DMS153 (cell line): ENCODE data around the gene NRG3.

Experiments
- DNase-seq: peaks from one replicate; lab custom pipeline; 2025; lab: John Stamatoyannopoulos, UW

The NRG3 gene

DNA sequence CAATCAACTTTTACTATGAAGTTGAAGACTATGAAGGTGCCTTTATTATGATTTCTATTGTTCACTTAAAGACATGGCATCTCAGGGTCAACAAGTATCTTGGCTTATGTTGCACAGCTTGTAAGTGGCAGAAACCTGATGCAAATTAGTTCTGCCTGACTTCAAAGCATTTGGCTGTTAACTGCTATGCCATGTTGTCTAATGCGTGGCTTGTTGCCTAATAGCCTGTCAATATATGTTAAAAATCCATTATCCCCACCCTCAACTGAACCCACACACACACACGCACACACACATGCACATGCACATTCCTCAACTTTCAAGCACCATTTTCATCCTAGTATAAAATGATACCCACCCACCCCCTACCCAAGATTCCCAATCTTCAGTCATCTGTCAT lies 217.1 kb downstream of the NRG3 start:
- DNase-seq = no peak

DNA sequence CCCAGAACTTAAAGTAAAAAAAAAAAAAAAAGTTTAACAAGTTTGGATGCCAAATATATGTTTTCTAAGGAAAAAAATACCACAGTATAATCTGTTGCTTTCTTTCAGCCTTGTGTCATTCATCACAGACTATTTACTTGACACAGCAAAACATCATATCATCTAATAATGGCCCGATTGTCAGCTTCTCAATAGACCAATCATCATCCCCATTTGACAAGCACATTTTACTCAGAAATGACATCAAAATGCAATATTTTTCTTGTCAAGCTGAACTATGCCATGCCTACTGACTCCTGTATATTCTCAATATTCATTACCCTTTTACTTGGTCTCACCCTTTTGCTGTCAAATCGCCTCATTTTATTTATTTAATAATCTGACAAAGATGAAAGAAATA lies 249.7 kb downstream of the NRG3 start:
- DNase-seq = no peak

DNA sequence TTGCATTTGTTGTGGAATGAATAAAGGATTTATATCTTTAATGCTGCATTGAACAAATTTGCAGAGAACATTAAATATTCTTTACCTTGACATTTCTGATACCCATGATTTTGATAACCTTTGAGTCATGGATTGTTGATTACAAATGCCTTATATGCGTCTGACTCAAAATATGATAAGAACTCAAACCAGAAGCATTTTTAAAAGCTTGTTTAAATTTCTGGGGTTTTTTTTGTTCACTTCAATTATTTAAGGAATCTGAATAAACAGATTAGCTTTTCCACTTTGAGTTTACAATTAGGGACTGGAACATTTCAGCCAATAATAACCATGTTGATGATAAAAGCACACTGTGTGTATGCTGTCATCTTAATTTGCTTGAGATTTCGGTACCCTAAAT lies 253.5 kb downstream of the NRG3 start:
- DNase-seq = no peak

DNA sequence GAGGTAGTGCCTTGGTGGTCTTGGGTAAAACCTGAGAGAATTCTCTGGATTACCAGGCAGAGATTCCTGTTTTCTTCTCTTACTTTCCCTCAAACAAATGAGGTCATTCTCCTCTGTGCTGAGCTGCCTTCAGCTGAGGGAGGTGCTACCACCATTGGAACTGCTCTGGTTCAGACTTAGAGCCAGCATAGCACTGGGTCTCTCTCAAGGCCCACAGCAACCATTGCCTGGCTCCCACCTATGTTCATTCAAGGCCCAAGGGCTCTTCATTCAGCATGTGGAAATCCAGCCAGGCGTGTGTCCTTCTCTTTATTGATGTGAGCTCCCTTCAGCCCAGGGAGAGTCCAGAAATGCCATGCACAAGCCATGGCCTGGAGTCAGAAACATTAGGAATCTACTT lies 261.1 kb downstream of the NRG3 start:
- no peak for DNase-seq

DNA sequence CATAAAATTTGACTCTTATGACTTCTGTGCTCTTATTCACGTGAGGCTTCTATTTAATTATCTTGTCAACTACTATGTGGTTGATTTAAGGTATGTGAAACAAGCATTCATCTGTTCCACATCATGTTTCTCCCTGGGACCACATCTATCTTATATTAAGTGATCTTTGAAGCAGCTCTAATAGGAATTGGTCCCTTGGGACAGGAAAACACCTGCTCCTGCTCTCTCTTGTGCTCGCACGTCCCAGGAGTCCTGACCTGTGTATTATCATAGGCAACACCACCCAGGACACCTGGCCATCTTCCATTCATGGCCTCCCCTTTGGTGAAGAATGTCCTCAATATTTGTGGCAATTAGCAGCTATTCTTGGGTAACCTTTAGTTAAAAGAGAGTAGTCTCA lies 269.2 kb downstream of the NRG3 start:
- DNase-seq = no peak

DNA sequence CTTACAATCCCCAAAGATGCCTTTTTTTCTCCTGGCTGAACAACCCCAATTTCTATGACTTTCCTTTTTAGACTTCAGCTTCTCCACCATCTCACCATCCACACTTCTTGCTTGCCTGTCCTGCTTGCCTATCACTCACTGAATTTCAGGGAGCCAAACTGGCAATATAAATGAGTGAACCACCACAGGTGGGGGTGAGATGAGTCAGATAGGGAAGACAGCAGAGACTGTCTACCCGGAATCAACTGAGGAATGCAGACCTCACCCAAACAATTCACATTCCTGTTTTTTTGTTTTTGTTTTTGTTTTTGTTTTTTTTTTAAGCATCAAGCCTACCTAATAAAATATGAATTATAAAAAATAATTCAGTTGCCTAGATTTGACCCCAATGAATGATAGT lies 273.8 kb downstream of the NRG3 start:
- no peak for DNase-seq

DNA sequence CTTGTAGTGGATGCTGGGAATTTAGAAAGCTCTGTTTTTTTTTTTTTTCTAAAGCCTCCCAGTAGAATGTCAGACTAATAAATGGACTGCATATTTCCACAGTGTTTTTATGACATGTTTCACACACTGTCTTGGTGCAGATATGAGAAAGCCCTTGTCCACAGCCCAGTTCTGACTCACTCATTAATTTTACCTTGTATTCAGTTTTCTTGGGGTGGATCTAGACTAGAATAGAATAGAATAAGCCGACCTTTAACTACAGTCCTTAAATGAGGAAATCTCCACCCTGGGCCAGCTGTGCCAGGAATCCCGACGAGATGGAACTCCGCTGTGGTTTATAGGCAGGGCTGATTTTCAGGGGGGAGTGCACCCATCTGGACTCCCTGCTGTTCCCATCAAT lies 274.7 kb downstream of the NRG3 start:
- DNase-seq = no peak

DNA sequence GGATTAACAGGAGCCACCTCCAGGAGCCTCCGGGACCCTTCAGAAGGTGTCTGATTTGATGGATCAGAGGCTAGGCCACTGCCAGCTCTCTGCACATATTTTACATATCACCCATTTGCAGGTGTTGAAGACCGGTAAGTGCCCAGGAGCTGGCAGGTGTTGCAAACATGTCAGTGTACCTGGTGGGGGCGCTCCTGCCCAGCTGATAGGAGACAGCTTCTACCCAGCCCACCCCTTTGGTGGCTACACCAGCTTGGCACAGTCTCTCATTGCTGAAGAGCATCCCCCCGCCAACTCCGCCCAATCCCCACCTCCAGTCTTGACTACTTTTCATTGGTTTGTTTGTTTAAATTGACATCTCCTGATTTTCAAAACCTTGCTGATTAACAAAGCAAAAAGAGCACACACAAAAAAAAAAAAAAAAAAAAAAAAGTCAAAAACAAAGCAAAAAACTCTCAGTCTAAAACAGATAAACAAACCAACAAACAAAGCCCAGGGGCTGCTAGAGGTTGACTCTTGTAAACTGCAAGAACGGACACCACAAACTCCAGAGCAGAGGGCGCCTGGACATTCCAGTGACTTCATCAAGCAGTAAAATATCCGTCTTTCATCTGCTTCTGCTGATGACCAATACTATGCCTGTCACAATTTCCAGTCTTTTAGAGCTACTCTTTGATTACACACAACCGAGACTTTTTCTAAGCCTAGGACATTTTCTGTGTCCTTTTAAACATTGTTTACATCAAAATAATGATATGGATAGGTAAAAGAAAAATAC lies 275.3 kb downstream of the NRG3 start:
- peak; percentile 32 for DNase-seq

GRCh38 chr10:82160307-82160706 lies 285.3 kb downstream of the NRG3 start:
- no peak for DNase-seq

GRCh38 chr10:82161264-82161663 lies 286.3 kb downstream of the NRG3 start:
- DNase-seq = no peak

DNA sequence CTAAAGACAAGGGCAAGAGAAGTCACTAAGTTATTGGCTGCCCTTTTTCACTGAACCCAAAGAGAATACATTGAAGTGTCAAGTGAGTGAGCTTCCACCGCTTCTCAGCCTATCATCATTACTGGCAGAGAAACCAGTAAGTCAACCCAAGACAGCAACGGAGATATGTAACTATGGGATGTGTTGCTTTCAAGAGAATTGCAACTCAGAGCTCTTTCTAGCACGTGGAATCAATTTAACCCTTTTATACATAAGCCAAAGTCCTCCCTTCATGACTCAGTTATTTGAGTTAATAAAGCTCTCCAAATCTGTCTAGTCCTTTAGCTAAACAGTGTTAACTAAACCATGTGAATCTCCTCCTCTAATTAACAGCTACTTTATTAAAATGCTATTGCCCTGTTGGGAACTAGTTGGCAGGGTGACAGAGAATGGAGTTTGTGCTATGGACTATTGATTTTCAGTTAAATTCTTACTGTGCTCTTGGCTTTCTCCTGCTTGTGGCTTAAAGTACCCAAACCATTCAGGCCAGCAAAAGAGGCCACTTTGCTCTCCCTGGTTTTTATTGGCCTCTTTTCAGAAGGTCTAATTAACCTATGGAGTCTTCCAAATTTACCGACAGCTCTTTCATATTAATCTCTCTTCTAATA lies 287.7 kb downstream of the NRG3 start:
- no peak for DNase-seq

GRCh38 chr10:82171899-82172298 lies 296.9 kb downstream of the NRG3 start:
- DNase-seq = no peak

- no peak for DNase-seq
Observed at GRCh38 chr10:82176587-82176986, 301.6 kb downstream of the NRG3 start.

DNA sequence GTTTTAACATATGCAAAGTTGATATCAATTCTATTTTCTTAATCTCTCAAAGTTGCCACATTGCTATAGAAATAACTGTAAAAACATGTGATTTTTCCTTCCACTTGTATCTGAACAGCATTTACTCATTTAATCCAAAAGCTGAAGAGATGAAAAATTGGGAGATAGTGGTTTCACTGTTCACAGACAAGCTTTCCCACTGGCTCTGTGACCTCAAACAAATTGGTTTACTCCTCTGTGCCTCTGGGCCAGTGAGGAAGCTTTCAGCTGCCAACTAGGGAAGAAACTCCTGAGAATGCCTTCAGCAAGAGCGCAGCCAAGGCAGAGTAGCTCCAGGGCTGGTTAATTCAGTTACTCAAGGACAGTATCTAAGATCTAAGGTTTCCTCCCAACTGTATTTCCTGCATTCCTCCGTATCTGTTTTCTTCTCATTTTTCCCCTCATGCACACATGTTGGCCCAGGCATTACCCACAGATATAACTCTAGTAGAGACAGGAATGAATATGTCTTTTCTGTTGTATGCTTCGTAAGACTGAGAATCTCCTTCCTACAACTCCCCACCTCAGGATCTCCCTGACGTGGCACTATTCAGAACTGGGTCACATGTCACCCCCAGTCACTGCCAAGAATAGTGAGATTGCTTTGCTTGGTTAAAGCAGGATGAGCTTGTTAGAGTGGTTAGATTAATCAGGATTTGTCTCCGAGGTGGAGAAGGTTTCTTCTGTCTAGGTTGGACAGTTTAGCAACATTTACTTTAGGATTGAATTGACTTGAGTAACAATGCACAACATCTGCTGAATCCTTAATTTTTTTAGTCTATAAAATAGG lies 315.7 kb downstream of the NRG3 start:
- no peak for DNase-seq

DNA sequence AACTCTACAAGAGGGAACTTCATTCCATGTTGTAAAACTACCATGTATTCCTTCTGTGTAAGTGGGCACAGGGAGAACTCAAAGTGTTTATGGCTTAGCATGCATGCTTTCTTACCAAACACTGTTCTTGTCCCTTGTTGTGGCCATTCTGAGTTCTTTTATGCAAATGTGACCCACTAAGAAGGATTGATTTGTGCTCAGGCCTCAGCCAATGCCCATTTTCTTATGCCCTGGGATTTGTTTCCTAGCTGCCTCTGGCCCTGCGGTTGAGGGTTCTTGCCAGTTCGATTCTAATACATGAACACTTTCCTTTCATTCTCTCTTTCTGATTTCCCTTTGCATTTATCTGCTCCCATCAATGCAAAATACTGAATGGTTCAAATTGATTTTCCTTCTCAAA lies 316.7 kb downstream of the NRG3 start:
- no peak for DNase-seq

DNA sequence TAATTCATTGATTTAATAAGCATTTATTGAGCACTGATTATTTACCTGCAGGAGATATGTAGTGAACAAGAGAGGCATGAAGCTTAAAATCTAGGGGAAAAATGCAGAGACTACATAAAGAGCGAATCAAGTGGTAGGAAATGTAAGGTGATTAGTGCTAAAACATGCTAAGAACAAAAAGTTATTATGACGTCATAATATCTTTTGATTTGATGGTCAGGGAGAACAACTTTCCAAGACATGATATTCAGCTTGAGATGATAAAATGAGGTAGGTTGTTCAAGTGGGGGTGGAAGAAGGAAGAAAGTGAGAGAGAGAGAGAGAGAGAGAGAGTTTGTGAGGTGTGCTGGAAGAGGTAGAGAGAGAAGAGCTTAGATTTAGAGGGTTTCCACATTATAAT lies 317.7 kb downstream of the NRG3 start:
- DNase-seq = no peak

DNA sequence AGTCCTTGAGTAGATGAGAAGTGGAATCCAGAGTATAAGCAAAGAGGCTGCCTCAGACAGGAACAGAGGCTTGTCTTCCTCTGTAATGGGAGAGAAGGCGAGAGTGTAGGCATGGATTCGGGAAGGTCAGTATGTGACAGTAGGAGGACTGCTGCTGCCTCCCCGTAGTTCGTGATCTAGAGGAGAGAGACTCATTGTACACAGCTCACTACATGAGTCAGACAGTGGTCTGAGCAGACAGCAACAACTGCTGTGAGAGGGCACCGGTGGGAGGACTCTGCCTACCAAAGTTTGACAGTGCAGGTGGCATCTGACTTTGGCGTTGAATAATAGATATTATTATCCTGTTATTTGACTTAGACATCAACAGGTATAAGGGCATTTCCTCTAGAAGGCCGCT lies 319.4 kb downstream of the NRG3 start:
- no peak for DNase-seq

DNA sequence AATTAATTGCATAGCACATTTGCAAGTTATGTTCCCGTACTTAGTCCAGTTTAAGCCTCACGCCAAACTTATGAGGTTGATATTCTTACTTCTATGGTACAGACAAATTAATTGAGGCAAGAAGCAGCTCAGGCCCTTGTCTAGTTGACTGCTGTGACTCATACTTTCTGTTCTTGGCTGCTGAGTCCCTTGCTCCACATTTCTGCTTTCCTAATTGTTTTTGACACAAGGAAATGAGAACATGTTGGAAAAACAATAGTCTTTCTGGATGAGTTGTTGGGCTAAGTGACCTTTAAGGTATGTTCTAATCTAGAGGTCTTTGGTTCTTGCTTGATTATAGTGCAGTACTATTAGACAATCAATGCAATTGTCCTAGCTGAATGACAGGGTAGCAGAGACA lies 331.8 kb downstream of the NRG3 start:
- no peak for DNase-seq

GRCh38 chr10:82208726-82209125 lies 333.7 kb downstream of the NRG3 start:
- no peak for DNase-seq

DNA sequence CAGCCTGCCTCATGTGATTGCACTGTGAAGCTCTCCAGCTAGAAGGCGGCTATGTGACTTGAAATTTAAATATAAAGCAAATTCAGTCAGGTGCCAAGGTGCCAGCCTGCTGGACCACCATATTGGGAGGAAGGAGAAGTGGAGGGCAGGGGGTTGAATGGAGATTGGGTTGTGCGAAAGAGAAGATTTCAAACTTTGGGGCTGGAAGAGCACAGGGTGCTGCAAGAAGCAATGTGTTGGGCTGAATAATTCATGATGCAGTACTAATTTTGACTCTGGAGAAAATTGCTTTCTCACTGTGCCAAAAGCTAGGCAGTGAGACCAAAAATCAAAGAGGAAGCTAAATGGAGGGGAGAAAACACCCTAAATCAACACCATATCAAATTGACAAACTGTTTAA lies 335.3 kb downstream of the NRG3 start:
- DNase-seq = no peak

- DNase-seq = no peak
Observed at GRCh38 chr10:82211346-82211745, 336.4 kb downstream of the NRG3 start.

- DNase-seq = no peak
Observed at GRCh38 chr10:82212753-82213152, 337.8 kb downstream of the NRG3 start.

DNA sequence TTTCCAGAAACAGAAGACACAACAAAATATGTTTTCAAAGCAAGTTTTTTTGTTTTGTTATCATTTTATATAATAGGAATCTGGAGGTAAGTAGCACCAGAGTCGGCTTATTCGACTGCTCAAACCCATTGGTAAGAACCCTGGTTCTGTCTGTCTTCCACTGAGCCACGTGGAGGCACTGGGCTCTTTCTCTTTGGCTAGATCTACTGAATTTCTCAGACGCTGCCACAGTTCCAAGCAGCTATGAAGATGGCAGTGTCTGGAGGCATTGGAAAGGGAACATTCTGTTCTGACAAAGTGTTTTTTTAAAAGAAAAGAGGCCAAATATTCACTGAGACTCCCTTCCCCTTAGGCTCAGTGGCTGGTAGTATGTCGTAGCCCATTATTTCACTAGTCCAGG lies 338.8 kb downstream of the NRG3 start:
- no peak for DNase-seq
